GM23338 (cell line): ENCODE measurements around the gene SVIP.
A peak's percentile ranks its signal among the peaks of the same experiment; 100 is the strongest.

ENCODE experiments used
- CREB1 ChIP-seq: fragments of 250-450 bp; sonication (Bioruptor Pico); IDR thresholded peaks from 2 replicates; pipeline ENCODE4 v1.5.0; 2020; ENCODE audit warnings: low read depth, mild to moderate bottlenecking, moderate library complexity
- CTCF ChIP-seq, 2 experiments: fragments of 200-600 bp in 1 of 2; sonication (generic) in 1 of 2; conservative IDR thresholded peaks; 2 replicates each; pipeline versions ENCODE4 v1.5.1 to v1.6.1; 2016 to 2017; ENCODE audit warnings: antibody characterized with exemption in 2 of 2, low read depth in 2 of 2, mild to moderate bottlenecking in 2 of 2, moderate library complexity in 1 of 2
- EZH2 ChIP-seq: fragments of 200-600 bp; sonication (generic); IDR thresholded peaks from one replicate; pipeline ENCODE4 v1.8.0; 2017; ENCODE audit warnings: antibody characterized with exemption, mild to moderate bottlenecking, low read depth; ENCODE audit not compliant: unreplicated experiment
- EZH2phosphoT487 ChIP-seq: fragments of 200-600 bp; sonication (generic); IDR thresholded peaks from one replicate; pipeline ENCODE4 v1.8.1; 2018; ENCODE audit warnings: antibody characterized with exemption; ENCODE audit not compliant: unreplicated experiment
- JUNB ChIP-seq: IDR thresholded peaks from one replicate; pipeline ENCODE4 v1.6.1; 2016; ENCODE audit warnings: antibody characterized with exemption; ENCODE audit not compliant: unreplicated experiment
- NANOG ChIP-seq: IDR thresholded peaks from 2 replicates; pipeline ENCODE4 v1.6.1; 2016; ENCODE audit warnings: antibody characterized with exemption, borderline replicate concordance
- POLR2AphosphoS5 ChIP-seq: IDR thresholded peaks from 2 replicates; pipeline ENCODE4 v1.6.1; 2016; ENCODE audit warnings: antibody characterized with exemption, low read depth
- REST ChIP-seq: IDR thresholded peaks from one replicate; pipeline ENCODE4 v1.6.1; 2018; ENCODE audit warnings: antibody characterized with exemption; ENCODE audit not compliant: unreplicated experiment
- STAT1 ChIP-seq: IDR thresholded peaks from one replicate; pipeline ENCODE4 v1.6.1; 2016; ENCODE audit warnings: antibody characterized with exemption; ENCODE audit not compliant: unreplicated experiment
- ZNF114 ChIP-seq: fragments of 250-450 bp; sonication (Bioruptor Pico); IDR thresholded peaks from 2 replicates; pipeline ENCODE4 v1.5.0; 2020; ENCODE audit warnings: mild to moderate bottlenecking, moderate library complexity
- ZNF331 ChIP-seq: fragments of 250-450 bp; sonication (Bioruptor Pico); IDR thresholded peaks from 2 replicates; pipeline ENCODE4 v1.5.0; 2020; ENCODE audit warnings: low read depth, mild to moderate bottlenecking, moderate library complexity
- TF ChIP-seq, protein P1 (sequence below): IDR thresholded peaks from 2 replicates; pipeline ENCODE4 v1.6.1; 2016; ENCODE audit warnings: antibody characterized with exemption
- TF ChIP-seq, protein P2 (sequence below): fragments of 250-450 bp; sonication (Bioruptor Pico); IDR thresholded peaks from 2 replicates; pipeline ENCODE4 v1.5.0; 2020; ENCODE audit warnings: mild to moderate bottlenecking, moderate library complexity

DNA sequence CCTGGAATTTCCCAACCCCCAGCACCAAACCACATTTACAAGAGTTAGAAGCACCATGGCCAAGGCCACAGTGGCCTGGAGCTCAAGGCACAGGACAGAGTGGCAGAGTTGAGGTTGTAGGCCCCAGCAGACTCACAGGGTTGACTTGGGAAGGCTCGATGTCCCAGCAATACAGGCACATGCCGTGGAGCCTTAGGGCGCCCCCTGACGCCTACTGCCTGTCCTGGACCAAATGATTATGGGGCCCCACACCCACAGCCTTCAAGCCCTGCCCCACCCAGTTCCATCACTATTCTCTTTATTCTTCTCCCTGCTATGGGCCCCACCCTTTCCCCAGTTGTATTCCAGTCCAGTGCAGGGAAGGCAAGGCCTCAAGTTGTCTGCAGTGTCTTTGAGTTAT is 30.6 kb upstream of the SVIP start, which contains the start of gene CCDC179:
- TF ChIP-seq POLR2AphosphoS5 (no peak), JUNB (no peak), ZNF331 (CRISPR knock-in tag) (no peak), CTCF (conservative IDR thresholded peaks at IDR 0.05; ENCODE audit: low read depth in 2 of 2) (peak; percentile 9 to 41; a peak in 1 of 4 replicates), EZH2phosphoT487 (no peak), CREB1 (CRISPR knock-in tag) (no peak), STAT1 (no peak), EZH2 (no peak), REST (no peak), ZNF114 (CRISPR knock-in tag) (no peak), NANOG (no peak)
- TF ChIP-seq, protein P1, sequence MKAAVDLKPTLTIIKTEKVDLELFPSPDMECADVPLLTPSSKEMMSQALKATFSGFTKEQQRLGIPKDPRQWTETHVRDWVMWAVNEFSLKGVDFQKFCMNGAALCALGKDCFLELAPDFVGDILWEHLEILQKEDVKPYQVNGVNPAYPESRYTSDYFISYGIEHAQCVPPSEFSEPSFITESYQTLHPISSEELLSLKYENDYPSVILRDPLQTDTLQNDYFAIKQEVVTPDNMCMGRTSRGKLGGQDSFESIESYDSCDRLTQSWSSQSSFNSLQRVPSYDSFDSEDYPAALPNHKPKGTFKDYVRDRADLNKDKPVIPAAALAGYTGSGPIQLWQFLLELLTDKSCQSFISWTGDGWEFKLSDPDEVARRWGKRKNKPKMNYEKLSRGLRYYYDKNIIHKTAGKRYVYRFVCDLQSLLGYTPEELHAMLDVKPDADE = no peak
- TF ChIP-seq, protein P2, sequence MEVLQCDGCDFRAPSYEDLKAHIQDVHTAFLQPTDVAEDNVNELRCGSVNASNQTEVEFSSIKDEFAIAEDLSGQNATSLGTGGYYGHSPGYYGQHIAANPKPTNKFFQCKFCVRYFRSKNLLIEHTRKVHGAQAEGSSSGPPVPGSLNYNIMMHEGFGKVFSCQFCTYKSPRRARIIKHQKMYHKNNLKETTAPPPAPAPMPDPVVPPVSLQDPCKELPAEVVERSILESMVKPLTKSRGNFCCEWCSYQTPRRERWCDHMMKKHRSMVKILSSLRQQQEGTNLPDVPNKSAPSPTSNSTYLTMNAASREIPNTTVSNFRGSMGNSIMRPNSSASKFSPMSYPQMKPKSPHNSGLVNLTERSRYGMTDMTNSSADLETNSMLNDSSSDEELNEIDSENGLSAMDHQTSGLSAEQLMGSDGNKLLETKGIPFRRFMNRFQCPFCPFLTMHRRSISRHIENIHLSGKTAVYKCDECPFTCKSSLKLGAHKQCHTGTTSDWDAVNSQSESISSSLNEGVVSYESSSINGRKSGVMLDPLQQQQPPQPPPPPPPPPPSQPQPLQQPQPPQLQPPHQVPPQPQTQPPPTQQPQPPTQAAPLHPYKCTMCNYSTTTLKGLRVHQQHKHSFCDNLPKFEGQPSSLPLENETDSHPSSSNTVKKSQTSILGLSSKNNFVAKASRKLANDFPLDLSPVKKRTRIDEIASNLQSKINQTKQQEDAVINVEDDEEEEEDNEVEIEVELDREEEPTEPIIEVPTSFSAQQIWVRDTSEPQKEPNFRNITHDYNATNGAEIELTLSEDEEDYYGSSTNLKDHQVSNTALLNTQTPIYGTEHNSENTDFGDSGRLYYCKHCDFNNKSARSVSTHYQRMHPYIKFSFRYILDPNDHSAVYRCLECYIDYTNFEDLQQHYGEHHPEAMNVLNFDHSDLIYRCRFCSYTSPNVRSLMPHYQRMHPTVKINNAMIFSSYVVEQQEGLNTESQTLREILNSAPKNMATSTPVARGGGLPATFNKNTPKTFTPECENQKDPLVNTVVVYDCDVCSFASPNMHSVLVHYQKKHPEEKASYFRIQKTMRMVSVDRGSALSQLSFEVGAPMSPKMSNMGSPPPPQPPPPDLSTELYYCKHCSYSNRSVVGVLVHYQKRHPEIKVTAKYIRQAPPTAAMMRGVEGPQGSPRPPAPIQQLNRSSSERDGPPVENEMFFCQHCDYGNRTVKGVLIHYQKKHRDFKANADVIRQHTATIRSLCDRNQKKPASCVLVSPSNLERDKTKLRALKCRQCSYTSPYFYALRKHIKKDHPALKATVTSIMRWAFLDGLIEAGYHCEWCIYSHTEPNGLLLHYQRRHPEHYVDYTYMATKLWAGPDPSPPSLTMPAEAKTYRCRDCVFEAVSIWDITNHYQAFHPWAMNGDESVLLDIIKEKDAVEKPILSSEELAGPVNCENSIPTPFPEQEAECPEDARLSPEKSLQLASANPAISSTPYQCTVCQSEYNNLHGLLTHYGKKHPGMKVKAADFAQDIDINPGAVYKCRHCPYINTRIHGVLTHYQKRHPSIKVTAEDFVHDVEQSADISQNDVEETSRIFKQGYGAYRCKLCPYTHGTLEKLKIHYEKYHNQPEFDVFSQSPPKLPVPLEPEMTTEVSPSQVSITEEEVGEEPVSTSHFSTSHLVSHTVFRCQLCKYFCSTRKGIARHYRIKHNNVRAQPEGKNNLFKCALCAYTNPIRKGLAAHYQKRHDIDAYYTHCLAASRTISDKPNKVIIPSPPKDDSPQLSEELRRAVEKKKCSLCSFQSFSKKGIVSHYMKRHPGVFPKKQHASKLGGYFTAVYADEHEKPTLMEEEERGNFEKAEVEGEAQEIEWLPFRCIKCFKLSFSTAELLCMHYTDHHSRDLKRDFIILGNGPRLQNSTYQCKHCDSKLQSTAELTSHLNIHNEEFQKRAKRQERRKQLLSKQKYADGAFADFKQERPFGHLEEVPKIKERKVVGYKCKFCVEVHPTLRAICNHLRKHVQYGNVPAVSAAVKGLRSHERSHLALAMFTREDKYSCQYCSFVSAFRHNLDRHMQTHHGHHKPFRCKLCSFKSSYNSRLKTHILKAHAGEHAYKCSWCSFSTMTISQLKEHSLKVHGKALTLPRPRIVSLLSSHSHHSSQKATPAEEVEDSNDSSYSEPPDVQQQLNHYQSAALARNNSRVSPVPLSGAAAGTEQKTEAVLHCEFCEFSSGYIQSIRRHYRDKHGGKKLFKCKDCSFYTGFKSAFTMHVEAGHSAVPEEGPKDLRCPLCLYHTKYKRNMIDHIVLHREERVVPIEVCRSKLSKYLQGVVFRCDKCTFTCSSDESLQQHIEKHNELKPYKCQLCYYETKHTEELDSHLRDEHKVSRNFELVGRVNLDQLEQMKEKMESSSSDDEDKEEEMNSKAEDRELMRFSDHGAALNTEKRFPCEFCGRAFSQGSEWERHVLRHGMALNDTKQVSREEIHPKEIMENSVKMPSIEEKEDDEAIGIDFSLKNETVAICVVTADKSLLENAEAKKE (CRISPR knock-in tag) = no peak
